SU-DHL-6 (cell line): ENCODE measurements around the gene GNAO1.

ENCODE experiments used
- CTCF ChIP-seq: fragments of 200-600 bp; sonication (generic); IDR thresholded peaks from one replicate; pipeline ENCODE4 v1.5.1; 2017; ENCODE audit warnings: antibody characterized with exemption, mild to moderate bottlenecking, low read length, moderate library complexity; ENCODE audit not compliant: insufficient read depth, poor library complexity, severe bottlenecking
- EZH2phosphoT487 ChIP-seq: fragments of 200-600 bp; sonication (generic), shearing (Covaris generic); conservative IDR thresholded peaks from 2 replicates; pipeline ENCODE4 v1.6.1; 2018; ENCODE audit warnings: mild to moderate bottlenecking, antibody characterized with exemption, low read length, moderate library complexity, mixed read lengths

DNA sequence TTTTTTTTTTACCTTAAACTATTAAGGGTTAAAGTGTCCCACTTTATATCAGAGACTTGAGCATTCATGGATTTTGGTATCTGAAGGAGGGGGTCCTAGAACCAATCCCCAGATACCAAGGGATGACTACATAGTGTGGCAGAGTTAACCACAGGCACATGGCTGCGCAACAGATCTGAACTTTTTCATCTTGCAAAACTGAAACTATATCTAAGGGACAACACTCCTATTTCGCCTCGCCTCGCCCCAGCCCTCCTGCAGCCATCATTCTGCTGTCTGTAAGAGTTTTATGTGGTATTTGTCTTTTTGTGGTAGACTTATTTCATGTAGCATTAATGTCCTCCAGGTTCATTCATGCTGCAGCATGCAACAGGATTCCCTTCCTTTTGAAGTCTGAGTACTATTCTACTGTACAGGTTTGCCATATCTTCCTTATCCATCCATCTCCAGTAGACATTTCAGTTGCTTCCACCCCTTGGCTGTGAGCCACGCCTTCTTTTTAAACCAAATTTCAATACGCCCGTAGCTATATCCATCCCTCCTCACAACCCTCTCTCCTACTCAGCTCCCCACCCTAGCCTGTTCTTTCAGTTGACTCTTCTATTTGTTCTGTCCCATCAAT is 180.8 kb downstream of the GNAO1 start:
- TF ChIP-seq CTCF (no peak), EZH2phosphoT487 (no peak)
